Measurements from ENCODE around the gene MAB21L4.
"Not testable (repeated sequence)": the region's sequence is repeated elsewhere in the genome, so short reads cannot be mapped to it uniquely, and the experiment has no call there.

MAB21L4 gene

GRCh38 chr2:240857039-240858008, 38.6 kb downstream of the MAB21L4 start:
- DNase-seq (ENCODE audit: low spot score) = no peak

- DNase-seq (ENCODE audit: low spot score) = no peak
These were observed 39.6 kb downstream of the MAB21L4 start for GRCh38 chr2:240856151-240856980.

- no peak for DNase-seq (ENCODE audit: low spot score)
These were observed 40.3 kb downstream of the MAB21L4 start for GRCh38 chr2:240855670-240856069.

- no peak for DNase-seq (ENCODE audit: low spot score)
These were observed 43.2 kb downstream of the MAB21L4 start for GRCh38 chr2:240852671-240853314.

- DNase-seq (ENCODE audit: low spot score) = peak; percentile 66
These were observed 44.6 kb downstream of the MAB21L4 start for GRCh38 chr2:240851078-240851991.

- no peak for DNase-seq (ENCODE audit: low spot score)
These were observed 45.2 kb downstream of the MAB21L4 start for GRCh38 chr2:240850756-240851077.

- no peak for DNase-seq (ENCODE audit: low spot score)
These were observed 45.9 kb downstream of the MAB21L4 start for GRCh38 chr2:240850026-240850425.

- DNase-seq (ENCODE audit: low spot score) = no peak
These were observed 46.9 kb downstream of the MAB21L4 start for GRCh38 chr2:240848900-240849680.

- DNase-seq (ENCODE audit: low spot score) = no peak
These were observed 48.1 kb downstream of the MAB21L4 start for GRCh38 chr2:240847817-240848216.

- DNase-seq (ENCODE audit: low spot score) = no peak
These were observed 48.9 kb downstream of the MAB21L4 start for GRCh38 chr2:240846873-240847595.

- not testable (repeated sequence) for DNase-seq (ENCODE audit: low spot score)
These were observed 49.6 kb downstream of the MAB21L4 start for GRCh38 chr2:240846309-240846708.

GRCh38 chr2:240840435-240841060, 55.4 kb downstream of the MAB21L4 start:
- no peak for DNase-seq (ENCODE audit: low spot score)

- no peak for DNase-seq (ENCODE audit: low spot score)
These were observed 56.5 kb downstream of the MAB21L4 start for GRCh38 chr2:240839152-240840143.

GRCh38 chr2:240837621-240838020, 58.3 kb downstream of the MAB21L4 start:
- DNase-seq (ENCODE audit: low spot score) = no peak

- no peak for DNase-seq (ENCODE audit: low spot score)
These were observed 59.0 kb downstream of the MAB21L4 start for GRCh38 chr2:240836781-240837467.
